GM12892 (cell line): ENCODE data around the gene GFPT1.

ENCODE experiments used
- DNase-seq: peaks from one replicate; pipeline ENCODE4 v3.0.0; 2011; ENCODE audit not compliant: insufficient read length
- FAIRE-seq: peaks from 2 replicates; lab custom pipeline; 2011; peaks lifted over from hg19 to GRCh38; lab: Jason Lieb, UNC
- POLR2A ChIP-seq: IDR thresholded peaks from 2 replicates; pipeline ENCODE4 v1.6.1; 2011; ENCODE audit warnings: low read depth, low read length, control low read depth
- POLR2AphosphoS5 ChIP-seq: IDR thresholded peaks from 2 replicates; pipeline ENCODE4 v1.6.1; 2011; ENCODE audit warnings: low read depth, low read length, control low read depth
- TAF1 ChIP-seq: IDR thresholded peaks from 2 replicates; pipeline ENCODE4 v1.6.1; 2011; ENCODE audit warnings: low read depth, mild to moderate bottlenecking, control low read depth, low read length, borderline replicate concordance

The GFPT1 gene

DNA sequence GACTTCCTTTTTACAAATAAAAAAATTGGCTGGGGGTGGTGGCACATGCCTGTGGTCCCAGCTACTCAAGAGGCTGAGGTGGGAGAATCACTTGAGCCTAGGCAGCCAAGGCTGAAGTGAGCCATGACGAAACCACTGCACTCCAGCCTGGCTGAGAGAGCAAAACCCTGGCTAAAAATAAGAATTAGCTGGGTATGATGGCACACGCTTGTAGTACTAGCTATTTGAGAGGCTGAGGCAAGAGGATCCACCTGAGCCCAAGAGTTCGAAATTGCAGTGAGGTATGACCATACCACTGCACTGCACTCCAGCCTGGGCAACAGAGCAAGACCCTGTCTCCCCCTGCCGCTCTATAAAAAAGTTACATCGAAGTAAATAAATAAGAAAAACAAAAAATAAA is 33.7 kb downstream of the GFPT1 start:
- no peak for TF ChIP-seq TAF1
- TF ChIP-seq POLR2A: no peak
- no peak for TF ChIP-seq POLR2AphosphoS5
- no peak for FAIRE-seq

DNA sequence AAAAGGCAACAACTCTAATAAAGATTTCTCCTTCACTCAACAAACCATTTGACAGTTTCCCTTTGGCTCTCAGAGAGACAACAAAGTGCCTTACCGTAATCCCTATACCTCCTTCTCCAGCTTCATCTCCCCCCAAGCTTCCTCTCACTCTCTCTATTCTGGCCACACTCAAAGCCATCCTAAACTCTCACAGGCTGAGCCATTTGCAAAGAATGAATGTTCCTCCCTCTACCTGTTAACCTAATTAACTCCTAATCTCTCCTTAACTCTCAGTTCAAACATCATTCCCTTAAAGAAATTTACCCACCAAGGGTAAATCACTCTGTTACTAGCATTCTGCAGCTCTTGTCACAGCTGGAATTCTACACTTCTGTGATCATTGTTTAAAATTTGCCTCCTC is 38.2 kb downstream of the GFPT1 start:
- DNase-seq (no peak), FAIRE-seq (no peak)
- TF ChIP-seq TAF1 (no peak), POLR2AphosphoS5 (no peak), POLR2A (no peak)

More for the DNA sequence above, 33.7 kb downstream of the GFPT1 start:
- no peak for DNase-seq

DNA sequence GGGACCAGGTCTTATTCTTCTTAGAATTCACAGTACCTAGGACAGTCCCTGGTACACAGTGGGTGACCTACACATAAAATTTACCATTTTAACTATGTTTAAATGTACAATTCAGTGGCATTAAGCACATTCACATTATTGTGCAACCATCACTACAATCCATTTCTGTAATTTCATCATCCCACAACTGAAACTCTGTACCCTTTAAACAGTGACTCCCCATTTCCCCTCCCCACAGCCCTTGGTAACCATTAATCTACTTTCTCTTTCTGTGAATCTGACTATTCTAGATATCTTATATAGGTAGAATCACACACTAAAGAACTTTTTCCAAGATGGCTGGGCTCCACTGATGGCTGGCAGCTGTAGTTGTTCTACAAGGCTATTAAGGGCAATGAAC is 41.6 kb downstream of the GFPT1 start:
- DNase-seq (no peak), FAIRE-seq (no peak)
- TF ChIP-seq POLR2A (no peak), POLR2AphosphoS5 (no peak), TAF1 (no peak)

- DNase-seq (no peak), FAIRE-seq (no peak)
Measured at GRCh38 chr2:69344305-69344704, 42.7 kb downstream of the GFPT1 start.

GRCh38 chr2:69340101-69340775 is 46.8 kb downstream of the GFPT1 start:
- DNase-seq (no peak), FAIRE-seq (no peak)

More at GRCh38 chr2:69344305-69344704, 42.7 kb downstream of the GFPT1 start:
- TF ChIP-seq POLR2A (no peak), POLR2AphosphoS5 (no peak), TAF1 (no peak)

DNA sequence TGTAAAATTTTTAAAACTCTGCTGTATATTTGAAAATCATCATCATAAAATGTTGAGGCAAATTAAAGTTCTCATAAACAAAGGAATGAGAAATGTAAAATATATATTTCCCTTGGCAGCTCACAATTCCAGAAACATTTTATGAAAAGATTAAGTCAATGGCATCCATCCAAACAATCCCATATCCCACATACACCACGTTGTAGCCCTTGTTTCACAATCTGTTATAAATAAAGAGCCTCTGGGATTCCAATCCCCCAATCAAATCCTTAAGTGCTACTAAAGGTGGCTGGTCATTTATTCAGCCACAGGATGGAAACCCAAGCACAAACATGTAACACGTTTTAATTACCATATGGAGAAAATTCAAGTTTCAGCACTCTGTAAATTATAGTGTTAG is 51.7 kb downstream of the GFPT1 start:
- FAIRE-seq: no peak
- DNase-seq: no peak
- no peak for TF ChIP-seq POLR2AphosphoS5
- no peak for TF ChIP-seq TAF1
- no peak for TF ChIP-seq POLR2A

More at GRCh38 chr2:69340101-69340775, 46.8 kb downstream of the GFPT1 start:
- TF ChIP-seq POLR2AphosphoS5 (no peak), TAF1 (no peak), POLR2A (no peak)

GRCh38 chr2:69333352-69333751 is 53.7 kb downstream of the GFPT1 start:
- no peak for DNase-seq
- TF ChIP-seq POLR2A (no peak), POLR2AphosphoS5 (no peak), TAF1 (no peak)
- no peak for FAIRE-seq

- FAIRE-seq (no peak), DNase-seq (no peak)
Measured at GRCh38 chr2:69330781-69331180, 56.2 kb downstream of the GFPT1 start.

GRCh38 chr2:69322631-69323030 is 64.4 kb downstream of the GFPT1 start:
- TF ChIP-seq POLR2AphosphoS5 (no peak), POLR2A (no peak)
- FAIRE-seq: no peak

More at GRCh38 chr2:69330781-69331180, 56.2 kb downstream of the GFPT1 start:
- no peak for TF ChIP-seq TAF1
- TF ChIP-seq POLR2AphosphoS5: no peak
- no peak for TF ChIP-seq POLR2A

DNA sequence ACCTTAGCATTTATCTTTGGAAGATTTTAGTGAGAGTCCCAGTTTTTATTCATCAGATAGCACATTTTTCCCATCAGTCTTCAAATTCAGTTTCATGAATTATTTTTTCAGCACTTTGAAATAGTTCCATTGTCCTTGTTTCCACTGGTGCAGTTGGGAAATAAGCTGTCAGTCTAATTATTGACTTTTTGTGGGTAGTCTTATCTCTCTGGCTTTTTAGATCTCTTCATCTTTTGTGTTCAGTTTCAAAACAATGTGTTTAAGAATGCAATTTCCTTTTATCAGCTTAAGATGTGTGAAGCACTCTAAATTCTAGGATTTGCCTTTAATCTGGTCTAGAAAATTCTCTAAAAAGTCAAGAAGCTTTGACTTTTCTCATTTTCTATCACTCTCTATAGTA is 70.5 kb downstream of the GFPT1 start:
- FAIRE-seq (no peak), DNase-seq (no peak)
- no peak for TF ChIP-seq TAF1
- TF ChIP-seq POLR2AphosphoS5: no peak
- no peak for TF ChIP-seq POLR2A

More at GRCh38 chr2:69322631-69323030, 64.4 kb downstream of the GFPT1 start:
- no peak for DNase-seq

GRCh38 chr2:69315160-69315761 is 71.8 kb downstream of the GFPT1 start:
- DNase-seq: no peak
- TF ChIP-seq POLR2A (no peak), TAF1 (no peak), POLR2AphosphoS5 (no peak)
- FAIRE-seq: no peak

- TF ChIP-seq TAF1 (no peak), POLR2A (no peak), POLR2AphosphoS5 (no peak)
- FAIRE-seq (no peak), DNase-seq (no peak)
Measured at GRCh38 chr2:69311024-69311416, 76.0 kb downstream of the GFPT1 start.
